ENCODE measurements around the gene TBCB. TPM values are rescaled to one million over a fixed set of nuclear protein-coding genes. Genes with fewer than 3 reads are reported as not detected.
"Not testable (repeated sequence)": the region's sequence is repeated elsewhere in the genome, so short reads cannot be mapped to it uniquely, and the experiment has no call there.

Gene TBCB
- total RNA-seq, 1 donor from 2014 or later, result 152 TPM

GRCh38 chr19:36172852-36173251 is 57.6 kb downstream of the TBCB start:
- no peak for TF ChIP-seq CTCF (IDR thresholded peaks at IDR 0.05; ENCODE audit: insufficient read depth, low read length, severe bottlenecking)
- no peak for DNase-seq (ENCODE audit: low read depth)
- FAIRE-seq, result no peak
- Histone ChIP-seq H3K27me3 (ENCODE audit: control insufficient read depth, insufficient read depth, low read length) (no peaks in the 10 kb centered on the region), H3K4me3 (ENCODE audit: low read depth, low read length) (no peak overlapping the region), H3K36me3 (ENCODE audit: control insufficient read depth, insufficient read depth, low read length) (no peaks in the 10 kb centered on the region)

- H3K36me3 ChIP-seq (ENCODE audit: control insufficient read depth, insufficient read depth, low read length); H3K27me3 ChIP-seq (ENCODE audit: control insufficient read depth, insufficient read depth, low read length); DNase-seq (ENCODE audit: low read depth); FAIRE-seq; H3K4me3 ChIP-seq (ENCODE audit: low read depth, low read length): not testable (repeated sequence)
Measured at GRCh38 chr19:36173846-36174245, 58.6 kb downstream of the TBCB start.

Other genes with a start within 250 kb of the TBCB start
- 0.26 and 0.51 TPM in 2 replicates for gene APLP1, start 246.9 kb upstream of the TBCB start, total RNA-seq
- gene NFKBID, start 214.9 kb upstream of the TBCB start, total RNA-seq, result 1.6 and 1.7 TPM in 2 replicates
- gene HCST, start 212.9 kb upstream of the TBCB start, total RNA-seq, result 1.3 TPM in 1 of 2 replicates, not detected in the other
- gene TYROBP, start 207.2 kb upstream of the TBCB start, total RNA-seq, result not detected in 2 replicates
- 0.79 and 1.3 TPM in 2 replicates for gene LRFN3, start 179.1 kb upstream of the TBCB start, total RNA-seq
- 17.5 and 25.3 TPM in 2 replicates for gene SDHAF1, start 120.3 kb upstream of the TBCB start, total RNA-seq
- gene SYNE4, start 106.7 kb upstream of the TBCB start, total RNA-seq, result 3.4 and 3.6 TPM in 2 replicates
- gene ALKBH6, start 101.3 kb upstream of the TBCB start, total RNA-seq, result 14.2 and 16.6 TPM in 2 replicates
- under 0.01 and 0.13 TPM in 2 replicates for gene CLIP3, start 82.6 kb upstream of the TBCB start, total RNA-seq
- gene THAP8, start 61.2 kb upstream of the TBCB start, total RNA-seq, result 2.0 and 2.1 TPM in 2 replicates
- 0.26 TPM in 2 replicates for gene WDR62, start 60.6 kb upstream of the TBCB start, total RNA-seq
- gene OVOL3, start 4.3 kb upstream of the TBCB start, total RNA-seq, result not detected in 2 replicates
- 68.2 and 107 TPM in 2 replicates for gene POLR2I, start 593 bp upstream of the TBCB start, total RNA-seq
- gene CAPNS1, start 24.6 kb downstream of the TBCB start, total RNA-seq, result 240 and 418 TPM in 2 replicates
- 0.64 and 1.6 TPM in 2 replicates for gene COX7A1, start 37.0 kb downstream of the TBCB start, total RNA-seq
- 6.1 and 8.2 TPM in 2 replicates for gene ZNF565, start 99.2 kb downstream of the TBCB start, total RNA-seq
- gene ZNF146, start 99.6 kb downstream of the TBCB start, total RNA-seq, result 139 and 161 TPM in 2 replicates

Data from bronchial epithelial cell (primary cell).